Left ventricle myocardium inferior (tissue), 1 donor: ENCODE results near the gene FBXO48. TPM values are rescaled to one million over a fixed set of nuclear protein-coding genes. Genes with fewer than 3 reads are reported as not detected.

ENCODE experiments used
- DNase-seq: peaks from one replicate; pipeline ENCODE4 v3.0.0-alpha.2; 2020
- H3K27ac ChIP-seq: fragments of 200-600 bp; replicated peaks from 2 replicates; pipeline ENCODE4 v1.8.0; 2021
- H3K27me3 ChIP-seq: fragments of 200-600 bp; 2 replicates; pipeline ENCODE4 v1.8.0; 2021; ENCODE audit warnings: low read depth
- H3K36me3 ChIP-seq: fragments of 200-600 bp; 2 replicates; pipeline ENCODE4 v1.8.0; 2021
- H3K4me1 ChIP-seq: fragments of 200-600 bp; 2 replicates; pipeline ENCODE4 v1.8.0; 2021
- H3K4me3 ChIP-seq: fragments of 200-600 bp; 2 replicates; pipeline ENCODE4 v1.8.0; 2021; ENCODE audit warnings: mild to moderate bottlenecking, moderate library complexity
- H3K9me3 ChIP-seq: fragments of 200-600 bp; replicated peaks from 2 replicates; pipeline ENCODE4 v1.8.0; 2021
- intact Hi-C: fragments of 100-400 bp; cut with micrococcal nuclease; formaldehyde crosslinking; loops from one replicate; pipeline ENCODE4 v1.11.0; 2022
- total RNA-seq: library from RNA; stranded (reverse); fragmentation: NEBNext Ultra II Directional; extraction: Animal tissue kit (Norgen Biotek cat#: 25700); gene quantifications from one replicate; pipeline ENCODE4 v1.2.1, GENCODE V29; 2021
- TF ChIP-seq, protein P1 (sequence below): fragments of 200-600 bp; IDR thresholded peaks from 2 replicates; pipeline ENCODE4 v1.8.0; 2021; ENCODE audit warnings: antibody characterized with exemption, mild to moderate bottlenecking, borderline replicate concordance
- donor health status: DM: no; HTN: yes; CAD: no; lungs with severe emphysema.

Gene FBXO48
- total RNA-seq, 1 donor from 2014 or later = 1.0 TPM

- TF ChIP-seq, protein P1, sequence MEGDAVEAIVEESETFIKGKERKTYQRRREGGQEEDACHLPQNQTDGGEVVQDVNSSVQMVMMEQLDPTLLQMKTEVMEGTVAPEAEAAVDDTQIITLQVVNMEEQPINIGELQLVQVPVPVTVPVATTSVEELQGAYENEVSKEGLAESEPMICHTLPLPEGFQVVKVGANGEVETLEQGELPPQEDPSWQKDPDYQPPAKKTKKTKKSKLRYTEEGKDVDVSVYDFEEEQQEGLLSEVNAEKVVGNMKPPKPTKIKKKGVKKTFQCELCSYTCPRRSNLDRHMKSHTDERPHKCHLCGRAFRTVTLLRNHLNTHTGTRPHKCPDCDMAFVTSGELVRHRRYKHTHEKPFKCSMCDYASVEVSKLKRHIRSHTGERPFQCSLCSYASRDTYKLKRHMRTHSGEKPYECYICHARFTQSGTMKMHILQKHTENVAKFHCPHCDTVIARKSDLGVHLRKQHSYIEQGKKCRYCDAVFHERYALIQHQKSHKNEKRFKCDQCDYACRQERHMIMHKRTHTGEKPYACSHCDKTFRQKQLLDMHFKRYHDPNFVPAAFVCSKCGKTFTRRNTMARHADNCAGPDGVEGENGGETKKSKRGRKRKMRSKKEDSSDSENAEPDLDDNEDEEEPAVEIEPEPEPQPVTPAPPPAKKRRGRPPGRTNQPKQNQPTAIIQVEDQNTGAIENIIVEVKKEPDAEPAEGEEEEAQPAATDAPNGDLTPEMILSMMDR = no peak
- intact Hi-C loops = no loop called here
- Histone ChIP-seq H3K9me3 (no peaks in the 10 kb centered on the region), H3K36me3 (no peaks in the 10 kb centered on the region), H3K4me3 (no peak overlapping the region), H3K27me3 (no peaks in the 10 kb centered on the region), H3K4me1 (no peaks in the 10 kb centered on the region), H3K27ac (no peak overlapping the region)
- DNase-seq = no peak
Observed at GRCh38 chr2:68478688-68479087, 11.6 kb upstream of the FBXO48 start.

DNA sequence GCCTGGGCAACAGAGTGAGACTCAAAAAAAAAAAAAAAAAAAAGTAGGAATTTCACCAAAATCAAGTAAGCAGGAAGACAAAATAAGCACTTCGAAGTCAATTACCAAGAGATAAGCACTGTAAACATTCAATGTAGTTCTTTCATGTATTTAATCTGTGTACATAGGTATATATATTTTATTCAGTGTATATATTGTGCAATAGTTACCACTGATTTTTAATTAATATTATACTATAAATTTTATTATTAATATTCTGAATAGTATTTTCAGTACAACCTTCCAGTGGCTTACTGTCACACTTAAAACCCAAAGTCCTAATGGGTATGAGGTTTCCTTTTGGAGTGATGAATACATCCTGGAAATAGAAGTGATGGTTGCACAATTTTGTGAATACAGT is 9.4 kb upstream of the FBXO48 start:
- intact Hi-C loops = no loop called here
- H3K4me3 ChIP-seq = no peak overlapping the region
- TF ChIP-seq, protein P1 = no peak

DNA sequence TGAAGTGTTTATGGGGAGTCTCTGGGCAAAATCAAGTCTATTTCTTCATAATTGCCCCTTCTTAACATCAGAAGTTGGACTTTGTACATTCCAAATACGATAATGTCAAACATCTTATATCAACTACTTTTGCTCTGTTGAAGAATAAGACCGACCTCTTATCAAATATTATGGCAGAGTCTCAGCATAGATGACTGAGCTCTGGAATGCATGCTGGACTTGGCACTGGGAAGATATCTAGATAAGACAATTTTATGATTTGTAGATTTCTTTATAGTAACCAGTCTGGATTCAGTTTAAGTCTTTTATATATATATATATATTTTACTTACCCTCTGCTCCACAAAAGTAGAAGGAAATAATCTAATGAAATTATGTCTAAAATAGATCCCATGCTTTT is 8.5 kb upstream of the FBXO48 start:
- Histone ChIP-seq H3K27ac (no peak overlapping the region), H3K4me3 (no peak overlapping the region), H3K4me1 (no peaks in the 10 kb centered on the region), H3K36me3 (no peaks in the 10 kb centered on the region), H3K27me3 (no peaks in the 10 kb centered on the region), H3K9me3 (no peaks in the 10 kb centered on the region)
- intact Hi-C loops = no loop called here
- TF ChIP-seq, protein P1 = no peak
- no peak for DNase-seq

More for the DNA sequence above, 9.4 kb upstream of the FBXO48 start:
- no peak for DNase-seq
- Histone ChIP-seq H3K27ac (no peak overlapping the region), H3K9me3 (no peaks in the 10 kb centered on the region), H3K36me3 (no peaks in the 10 kb centered on the region), H3K27me3 (no peaks in the 10 kb centered on the region), H3K4me1 (no peaks in the 10 kb centered on the region)

DNA sequence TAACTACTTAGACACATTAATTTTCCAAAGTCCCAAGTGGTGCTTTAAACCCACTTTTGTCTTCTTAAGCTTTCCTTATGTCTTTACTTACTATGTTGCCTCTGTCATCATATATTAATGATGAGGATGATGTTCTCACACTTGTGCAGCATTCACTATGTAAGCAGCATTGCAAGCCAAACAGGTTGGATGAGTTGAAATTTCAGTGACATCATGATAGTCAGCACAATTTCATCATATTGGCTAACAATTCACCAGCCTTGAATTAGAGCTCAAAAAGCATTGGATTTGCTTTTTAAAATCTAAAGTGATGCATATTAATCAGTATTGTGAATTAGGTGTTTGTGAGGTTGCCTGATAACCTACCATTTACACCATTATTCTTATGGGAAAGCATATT is 8.0 kb upstream of the FBXO48 start:
- no peaks in the 10 kb centered on the region for H3K9me3 ChIP-seq
- no peaks in the 10 kb centered on the region for H3K4me1 ChIP-seq
- H3K27ac ChIP-seq = no peak overlapping the region
- no peaks in the 10 kb centered on the region for H3K27me3 ChIP-seq
- no peak overlapping the region for H3K4me3 ChIP-seq
- intact Hi-C loops = no loop called here
- no peak for DNase-seq
- no peaks in the 10 kb centered on the region for H3K36me3 ChIP-seq
- TF ChIP-seq, protein P1 = no peak

DNA sequence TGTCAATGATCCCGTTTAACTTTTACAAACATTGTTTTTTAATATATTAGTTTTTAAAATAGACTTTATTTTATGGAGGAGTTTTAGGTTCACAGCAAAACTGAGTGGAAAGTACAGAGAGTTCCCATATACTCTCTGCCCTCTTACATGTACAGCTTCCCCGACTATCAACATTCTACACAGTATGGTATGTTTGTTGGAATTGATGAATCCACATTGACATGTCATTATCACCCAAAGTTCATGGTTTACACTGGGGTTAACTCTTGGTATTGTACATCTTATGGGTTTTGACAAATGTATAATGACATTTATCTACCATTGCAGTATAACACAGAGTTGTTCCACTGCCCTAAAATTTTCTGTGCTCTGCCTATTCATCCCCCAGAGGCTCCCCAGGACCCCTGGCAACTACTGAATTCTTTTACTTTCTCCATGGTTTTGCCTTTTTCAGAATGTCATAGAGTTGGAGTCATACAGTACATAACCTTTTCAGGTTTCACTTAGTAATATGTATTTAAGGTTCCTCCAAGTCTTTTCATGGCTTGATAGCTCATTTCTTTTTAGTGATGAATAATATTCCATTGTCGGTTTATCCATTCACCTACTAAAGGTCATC is 5.8 kb upstream of the FBXO48 start:
- no peak for DNase-seq
- TF ChIP-seq, protein P1 = no peak
- no peak overlapping the region for H3K4me3 ChIP-seq
- intact Hi-C loops = no loop called here
- no peaks in the 10 kb centered on the region for H3K36me3 ChIP-seq
- H3K27me3 ChIP-seq = no peaks in the 10 kb centered on the region
- peaks cover 9% of the 10 kb centered on the region for H3K4me1 ChIP-seq
- H3K9me3 ChIP-seq = no peaks in the 10 kb centered on the region
- H3K27ac ChIP-seq = no peak overlapping the region
